GM21528 (cell line): Measurements from ENCODE around the gene IFNGR1.

Source experiments
- ATAC-seq: cut with Tn5 transposase; IDR thresholded peaks from one replicate; pipeline ENCODE4 v1.9.1; 2021; ENCODE audit warnings: mild to moderate bottlenecking, moderate library complexity; ENCODE audit not compliant: unreplicated experiment, low FRiP score

The IFNGR1 gene

DNA sequence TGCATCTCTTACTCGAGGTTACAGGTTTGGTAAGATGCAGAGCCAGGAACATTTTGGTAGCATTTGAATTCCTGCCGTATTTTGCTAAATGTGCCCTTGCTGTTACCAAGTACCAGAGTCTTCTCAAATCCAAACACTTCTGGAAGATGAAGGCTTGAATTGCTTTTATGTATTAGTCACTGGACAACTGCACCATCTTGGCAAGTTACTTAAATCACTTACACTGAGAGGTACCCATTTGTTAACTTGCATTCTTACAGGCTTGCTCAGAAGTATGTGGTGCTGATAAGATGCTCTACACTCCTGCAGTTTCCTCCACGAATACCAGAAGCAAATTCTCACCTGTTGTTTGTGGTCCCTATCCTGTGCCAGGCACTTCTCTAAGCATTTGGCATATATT lies 58.4 kb downstream of the IFNGR1 start:
- ATAC-seq = no peak

DNA sequence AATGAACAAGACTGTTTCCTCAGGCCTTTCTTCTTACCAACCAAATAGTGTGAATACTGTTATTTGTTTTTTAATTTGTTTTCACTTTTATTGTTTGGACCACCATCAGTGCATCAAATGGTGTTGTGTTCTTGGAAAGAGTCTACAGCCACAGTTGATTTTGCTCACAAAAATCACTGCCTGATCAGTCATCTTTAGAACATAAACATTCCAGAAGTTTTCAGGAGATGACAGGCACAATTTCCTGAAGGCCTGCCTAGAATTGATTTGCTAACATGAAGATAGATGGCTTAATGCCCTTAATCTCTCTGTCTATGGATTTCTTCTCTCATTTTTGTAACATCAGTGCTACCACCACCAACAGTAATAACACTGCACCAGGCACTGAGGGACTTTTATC lies 59.3 kb downstream of the IFNGR1 start:
- no peak for ATAC-seq

DNA sequence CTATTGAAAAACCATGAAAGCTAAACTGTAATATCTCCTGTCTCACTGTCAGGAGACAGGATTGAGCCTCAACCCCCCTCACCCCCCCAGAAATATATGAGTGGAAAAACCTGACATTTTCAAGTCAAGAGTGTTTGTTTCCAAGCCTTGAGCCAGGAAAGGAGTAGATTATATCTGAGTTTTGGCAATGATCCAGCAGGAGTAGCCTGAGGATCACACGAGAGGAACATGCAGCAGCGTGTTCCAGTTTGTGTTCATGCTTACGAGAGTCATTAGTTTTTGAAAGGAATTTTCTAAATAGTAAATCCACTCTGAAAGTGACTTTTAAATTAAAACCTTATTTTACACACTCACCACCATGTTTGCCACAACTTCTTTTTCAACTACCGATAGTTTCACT lies 61.6 kb downstream of the IFNGR1 start:
- no peak for ATAC-seq

DNA sequence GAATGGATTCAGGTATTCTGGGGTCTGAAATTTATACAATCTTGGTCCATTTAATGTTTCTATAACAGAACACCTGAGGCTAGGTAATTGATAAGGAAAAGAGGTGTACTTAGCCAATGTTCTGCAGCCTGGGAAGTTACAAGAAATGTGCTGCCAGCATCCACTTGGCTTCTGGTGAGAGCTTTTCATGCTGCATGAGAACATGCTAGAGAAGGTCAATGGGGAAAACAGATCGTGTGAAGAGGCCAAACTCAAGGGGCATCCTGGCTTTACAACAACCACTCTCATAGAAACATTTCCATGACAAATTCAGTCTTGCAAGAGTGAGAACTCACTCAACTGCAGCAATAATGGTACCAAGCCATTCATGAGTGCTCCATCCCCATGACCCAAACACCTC lies 62.5 kb downstream of the IFNGR1 start:
- no peak for ATAC-seq

DNA sequence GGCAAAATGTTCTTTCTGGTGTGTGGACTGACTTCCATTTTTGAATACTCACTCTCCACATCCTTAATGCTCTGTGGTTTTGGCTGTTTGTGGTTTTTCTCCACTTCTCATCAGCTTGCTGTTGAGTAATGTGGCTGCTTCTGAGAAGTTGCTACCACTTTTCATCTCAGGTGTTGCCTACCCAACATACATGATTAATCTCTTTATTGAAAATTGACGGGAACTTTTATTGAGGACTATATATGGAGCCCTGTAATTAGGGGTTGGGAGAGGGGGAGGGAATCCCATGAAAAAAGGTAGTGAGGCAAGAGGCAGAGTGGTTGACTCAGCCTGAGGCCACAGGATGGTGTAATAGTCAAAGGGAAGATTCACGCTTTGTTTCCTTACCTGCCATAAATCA lies 63.4 kb downstream of the IFNGR1 start:
- no peak for ATAC-seq

DNA sequence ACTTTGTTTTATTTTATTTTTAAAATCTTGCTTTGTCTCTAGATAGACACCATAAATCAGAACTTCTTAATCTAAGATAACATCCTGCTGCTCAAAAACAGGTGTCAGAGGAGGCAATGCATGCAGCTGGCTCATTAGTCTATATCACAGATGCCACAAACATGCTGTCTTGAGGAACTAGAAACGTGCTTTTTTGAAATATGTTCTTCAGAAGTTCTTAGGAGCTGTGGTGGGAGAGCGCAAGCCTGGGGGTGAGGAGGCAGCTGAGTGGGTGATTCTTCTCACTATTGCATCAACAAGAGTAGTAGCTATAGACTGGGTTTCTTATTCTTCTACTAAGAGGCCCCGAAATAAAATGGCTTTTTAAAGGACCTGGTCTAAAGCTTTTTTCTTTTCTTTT lies 69.1 kb downstream of the IFNGR1 start:
- ATAC-seq = no peak

DNA sequence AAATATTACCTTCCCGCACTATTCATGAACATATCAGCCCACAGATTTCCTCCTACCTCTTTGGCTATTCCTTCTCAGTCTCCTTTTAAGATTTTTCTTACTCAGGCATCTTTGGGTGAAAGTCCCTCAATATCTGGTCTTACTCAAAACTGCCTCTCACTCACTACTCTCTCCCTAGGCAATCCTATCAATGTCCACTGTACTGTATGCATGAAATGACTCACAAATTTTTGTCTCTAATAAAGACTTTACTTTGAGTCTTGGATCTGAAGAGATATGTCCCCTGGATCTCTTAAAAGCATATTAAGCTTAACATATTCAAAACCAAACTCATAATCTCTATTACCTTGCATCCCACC lies 70.2 kb downstream of the IFNGR1 start:
- no peak for ATAC-seq

DNA sequence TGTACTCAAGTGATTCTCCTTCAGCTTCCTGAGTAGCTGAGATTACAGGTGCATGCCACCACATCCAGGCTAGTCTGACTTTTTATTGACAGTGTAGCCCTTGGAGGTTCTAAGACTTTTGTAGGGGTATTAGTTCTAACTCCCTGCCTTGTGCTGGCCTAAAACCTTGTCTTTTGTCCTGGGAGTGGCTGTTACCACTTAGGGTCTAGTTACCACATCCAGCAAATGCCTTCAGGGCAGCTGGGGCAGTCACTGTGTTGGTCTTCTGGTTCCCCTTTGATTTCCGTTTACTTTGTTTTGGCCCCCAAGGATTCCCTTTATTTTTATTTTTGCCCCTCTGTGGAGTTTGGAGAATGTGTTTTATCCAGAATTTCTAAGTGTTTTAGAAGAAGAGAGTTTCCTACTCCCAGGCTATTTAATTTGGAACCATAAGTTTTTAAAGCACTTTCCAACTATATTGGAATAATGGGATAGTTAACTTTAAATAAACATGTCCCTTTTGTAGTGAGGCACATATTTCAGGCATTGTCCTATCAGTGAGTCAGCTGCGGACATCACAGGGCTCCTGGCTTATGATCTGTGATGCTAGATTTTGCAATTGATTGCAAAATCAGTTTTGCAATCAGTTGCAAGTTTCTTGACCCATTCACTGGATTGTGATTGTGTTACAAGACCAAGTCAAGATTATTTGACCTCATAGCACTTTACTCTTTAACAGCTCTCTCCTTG lies 70.7 kb downstream of the IFNGR1 start:
- ATAC-seq = no peak
